Activated effector memory CD4-positive, alpha-beta T cell treated with anti-CD3 and anti-CD28 coated beads, Interleukin-2, amount 50 U/mL, for 16 hours (primary cell): ENCODE measurements around the gene GRID1.
A peak's percentile ranks its signal among the peaks of the same experiment; 100 is the strongest.

Source experiments
- DNase-seq: peaks from one replicate; pipeline ENCODE4 v3.0.0-alpha.2; 2020

Gene GRID1

GRCh38 chr10:86366033-86366901, at the start of gene GRID1:
Gene GRID1 (minus strand): TSS chr10:86366795.
- DNase-seq: peak; percentile 65

- no peak for DNase-seq
Measured at GRCh38 chr10:86415583-86415982, 49.0 kb upstream of the GRID1 start.

- no peak for DNase-seq
Measured at GRCh38 chr10:86415116-86415515, 48.5 kb upstream of the GRID1 start.

- no peak for DNase-seq
Measured at GRCh38 chr10:86413046-86413728, 46.6 kb upstream of the GRID1 start.

- DNase-seq: no peak
Measured at GRCh38 chr10:86411852-86412560, 45.4 kb upstream of the GRID1 start.

GRCh38 chr10:86411281-86411841, 44.8 kb upstream of the GRID1 start:
- no peak for DNase-seq

GRCh38 chr10:86410542-86411124, 44.0 kb upstream of the GRID1 start:
- DNase-seq: no peak

GRCh38 chr10:86409183-86409582, 42.6 kb upstream of the GRID1 start:
- DNase-seq: no peak

GRCh38 chr10:86403183-86403797, 36.7 kb upstream of the GRID1 start:
- DNase-seq: peak; percentile 38

GRCh38 chr10:86402283-86402941, 35.8 kb upstream of the GRID1 start:
- DNase-seq: peak; percentile 61

GRCh38 chr10:86401588-86402282, 35.1 kb upstream of the GRID1 start:
- DNase-seq: peak; percentile 70

- peak; percentile 92 for DNase-seq
Measured at GRCh38 chr10:86400705-86401587, 34.4 kb upstream of the GRID1 start.

- peak; percentile 97 for DNase-seq
Measured at GRCh38 chr10:86399879-86400704, 33.5 kb upstream of the GRID1 start.

GRCh38 chr10:86399514-86399878, 32.9 kb upstream of the GRID1 start:
- peak; percentile 63 for DNase-seq

GRCh38 chr10:86397120-86397519, 30.5 kb upstream of the GRID1 start:
- DNase-seq: peak; percentile 54

- peak; percentile 61 for DNase-seq
Measured at GRCh38 chr10:86393862-86394455, 27.4 kb upstream of the GRID1 start.

- peak; percentile 46 for DNase-seq
Measured at GRCh38 chr10:86393362-86393761, 26.8 kb upstream of the GRID1 start.

GRCh38 chr10:86392723-86393094, 26.1 kb upstream of the GRID1 start:
- peak; percentile 22 for DNase-seq
